Stimulated activated CD4-positive, alpha-beta T cell treated with anti-CD3 and anti-CD28 coated beads, Interleukin-4, amount 100 ng/mL, for 24 hours (primary cell): Measurements from ENCODE around the gene TPI1.
A peak's percentile ranks its signal among the peaks of the same experiment; 100 is the strongest.
"Not testable (repeated sequence)": the region's sequence is repeated elsewhere in the genome, so short reads cannot be mapped to it uniquely, and the experiment has no call there.

Experiments
- DNase-seq: peaks from one replicate; pipeline ENCODE4 v3.0.0-alpha.2; 2020

Gene TPI1

GRCh38 chr12:6896846-6897435 lies 29.6 kb downstream of the TPI1 start:
- no peak for DNase-seq

GRCh38 chr12:6899427-6899826 lies 32.1 kb downstream of the TPI1 start:
- no peak for DNase-seq

GRCh38 chr12:6899837-6900519 lies 32.6 kb downstream of the TPI1 start:
- peak; percentile 20 for DNase-seq

GRCh38 chr12:6902448-6902847 lies 35.1 kb downstream of the TPI1 start:
- no peak for DNase-seq

GRCh38 chr12:6903722-6904121 lies 36.4 kb downstream of the TPI1 start:
- DNase-seq, result no peak

GRCh38 chr12:6904280-6905276 lies 37.2 kb downstream of the TPI1 start, which contains the start of gene LRRC23:
Gene LRRC23 (plus strand): TSS chr12:6904822. CDS start chr12:6905634, 812 bp downstream.
- peak; percentile 99 for DNase-seq

GRCh38 chr12:6905414-6906040 lies 38.2 kb downstream of the TPI1 start:
- no peak for DNase-seq

- DNase-seq, result not testable (repeated sequence)
These were observed 40.8 kb downstream of the TPI1 start for GRCh38 chr12:6908141-6908540.

GRCh38 chr12:6909421-6910145 lies 42.3 kb downstream of the TPI1 start:
- no peak for DNase-seq

- no peak for DNase-seq
These were observed 45.0 kb downstream of the TPI1 start for GRCh38 chr12:6912164-6912935.

GRCh38 chr12:6914246-6914946 lies 47.1 kb downstream of the TPI1 start, which contains the start of gene ENO2:
Gene ENO2 (plus strand): TSS chr12:6914580. CDS start chr12:6915833, 1,253 bp downstream.
- peak; percentile 83 for DNase-seq

- no peak for DNase-seq
These were observed 47.8 kb downstream of the TPI1 start for GRCh38 chr12:6914947-6915788.

GRCh38 chr12:6915789-6916285 lies 48.5 kb downstream of the TPI1 start:
- no peak for DNase-seq

- no peak for DNase-seq
These were observed 49.3 kb downstream of the TPI1 start for GRCh38 chr12:6916426-6917200.

GRCh38 chr12:6917491-6918231 lies 50.3 kb downstream of the TPI1 start:
- no peak for DNase-seq

GRCh38 chr12:6919588-6919987 lies 52.3 kb downstream of the TPI1 start:
- DNase-seq, result no peak
